HCT116 (cell line): Measurements from ENCODE around the gene SPATS2L.

Experiments
- SRF ChIP-seq: IDR thresholded peaks from 2 replicates; pipeline ENCODE4 v1.6.1; 2012; ENCODE audit warnings: low read depth
- TF ChIP-seq, protein P1 (sequence below), 3 experiments: fragments of 200-600 bp in 1 of 3; sonication (generic) in 1 of 3; IDR thresholded peaks in 2 of 3; conservative IDR thresholded peaks in 1 of 3; 2 replicates each; pipeline ENCODE4 v1.5.1; 2012 to 2017; ENCODE audit warnings: low read depth in 2 of 3, low read length in 2 of 3, antibody characterized with exemption in 1 of 3, borderline replicate concordance in 1 of 3, control low read depth in 1 of 3, mild to moderate bottlenecking in 1 of 3, mixed read lengths in 1 of 3, mixed run types in 1 of 3, moderate library complexity in 1 of 3; ENCODE audit not compliant: insufficient read depth in 1 of 3

DNA sequence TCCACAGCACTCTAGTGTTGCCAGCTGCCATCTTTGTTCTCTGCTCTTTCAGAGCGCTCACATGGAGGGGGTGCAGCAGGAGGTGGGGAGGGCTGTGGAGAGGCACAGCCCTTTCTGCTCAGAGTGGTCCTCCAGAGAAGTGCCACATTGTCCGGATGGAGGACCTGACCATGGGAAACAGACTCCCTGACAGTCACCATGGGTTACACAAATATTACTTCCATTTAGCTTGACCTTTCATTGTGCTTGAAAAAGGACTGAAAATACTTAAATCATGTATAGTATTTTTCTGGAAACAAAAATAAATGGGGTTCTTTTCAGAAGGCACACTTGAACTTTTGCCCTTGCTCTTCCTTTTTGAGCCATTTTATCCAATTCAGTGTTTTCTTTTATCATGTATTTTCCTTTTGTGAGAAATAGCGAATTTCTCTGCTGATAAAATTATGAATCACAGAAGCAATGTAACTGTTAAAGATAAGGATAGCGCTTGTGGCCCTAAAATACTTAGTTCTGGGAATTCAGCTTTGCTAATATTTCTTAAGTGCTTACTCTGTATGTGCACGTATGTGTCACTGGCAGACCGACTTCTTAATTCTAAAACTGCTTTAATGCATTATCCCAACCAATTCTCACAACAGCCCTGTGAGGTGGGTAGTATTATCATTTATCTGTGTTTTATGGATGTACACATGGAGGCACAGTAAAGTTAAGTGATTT lies 34.2 kb downstream of the SPATS2L start:
- TF ChIP-seq, protein P1, sequence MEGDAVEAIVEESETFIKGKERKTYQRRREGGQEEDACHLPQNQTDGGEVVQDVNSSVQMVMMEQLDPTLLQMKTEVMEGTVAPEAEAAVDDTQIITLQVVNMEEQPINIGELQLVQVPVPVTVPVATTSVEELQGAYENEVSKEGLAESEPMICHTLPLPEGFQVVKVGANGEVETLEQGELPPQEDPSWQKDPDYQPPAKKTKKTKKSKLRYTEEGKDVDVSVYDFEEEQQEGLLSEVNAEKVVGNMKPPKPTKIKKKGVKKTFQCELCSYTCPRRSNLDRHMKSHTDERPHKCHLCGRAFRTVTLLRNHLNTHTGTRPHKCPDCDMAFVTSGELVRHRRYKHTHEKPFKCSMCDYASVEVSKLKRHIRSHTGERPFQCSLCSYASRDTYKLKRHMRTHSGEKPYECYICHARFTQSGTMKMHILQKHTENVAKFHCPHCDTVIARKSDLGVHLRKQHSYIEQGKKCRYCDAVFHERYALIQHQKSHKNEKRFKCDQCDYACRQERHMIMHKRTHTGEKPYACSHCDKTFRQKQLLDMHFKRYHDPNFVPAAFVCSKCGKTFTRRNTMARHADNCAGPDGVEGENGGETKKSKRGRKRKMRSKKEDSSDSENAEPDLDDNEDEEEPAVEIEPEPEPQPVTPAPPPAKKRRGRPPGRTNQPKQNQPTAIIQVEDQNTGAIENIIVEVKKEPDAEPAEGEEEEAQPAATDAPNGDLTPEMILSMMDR (IDR thresholded peaks at IDR 0.05 in 2 of 3, conservative IDR thresholded peaks at IDR 0.05 in 1 of 3; ENCODE audit: borderline replicate concordance in 1 of 3, insufficient read depth in 1 of 3, low read depth in 2 of 3, low read length in 2 of 3) = no peak
- TF ChIP-seq SRF = no peak
